MM.1S (cell line): ENCODE data around the gene ARHGAP4.

ENCODE experiments used
- EZH2 ChIP-seq: fragments of 300-600 bp; sonication (generic); optimal IDR thresholded peaks from 2 replicates; pipeline ENCODE3; 2017; ENCODE audit warnings: low read depth, mild to moderate bottlenecking, antibody characterized with exemption, low read length, mixed read lengths
- EZH2phosphoT487 ChIP-seq: fragments of 300-600 bp; sonication (generic); IDR thresholded peaks from 2 replicates; pipeline ENCODE4 v1.6.1; 2018; ENCODE audit warnings: antibody characterized with exemption, low read length
- TF ChIP-seq, protein P1 (sequence below): fragments of 300-600 bp; sonication (generic); IDR thresholded peaks from 2 replicates; pipeline ENCODE4 v1.5.1; 2016; ENCODE audit warnings: antibody characterized with exemption, low read length, mixed read lengths

DNA sequence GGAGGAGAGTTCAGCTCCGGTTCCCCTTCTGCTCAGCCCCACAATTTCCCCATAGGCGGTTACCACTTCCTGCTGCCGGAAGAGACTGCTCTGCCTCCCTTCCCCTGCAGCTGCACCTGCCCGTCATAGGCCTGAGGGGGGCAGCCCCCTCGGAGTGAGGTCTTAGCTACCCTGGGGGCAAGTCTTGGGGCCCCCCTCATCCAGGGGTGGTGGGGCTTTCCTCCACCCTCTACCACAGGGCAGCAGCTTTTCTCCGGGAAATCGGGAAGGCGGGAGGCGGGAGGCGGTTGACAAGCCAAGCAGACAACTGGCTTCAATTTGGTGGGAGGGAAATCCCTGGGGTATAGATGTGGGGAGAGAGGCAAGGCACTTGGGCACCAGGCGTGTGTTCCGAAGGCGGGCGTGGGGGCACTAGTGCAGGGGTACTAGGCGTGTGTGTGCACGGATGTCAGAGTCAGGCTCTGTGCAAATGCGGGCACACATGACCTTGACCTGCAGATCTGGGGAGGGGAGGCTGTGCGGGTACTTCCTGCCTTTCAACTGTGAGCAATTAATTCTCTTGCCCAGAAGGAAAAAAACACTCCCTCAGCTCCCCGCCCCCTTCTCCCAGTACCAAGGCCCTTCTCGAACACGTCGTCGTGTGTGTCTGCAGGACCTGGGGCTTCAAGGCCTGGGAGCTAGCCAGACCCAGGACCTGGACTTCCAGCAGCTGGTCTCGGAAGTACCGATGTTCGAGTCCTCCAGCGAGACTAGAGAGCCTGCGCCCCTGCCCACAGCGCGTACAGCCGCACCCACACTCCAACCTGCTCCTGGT, 1.0 kb upstream of the ARHGAP4 start:
- TF ChIP-seq, protein P1, sequence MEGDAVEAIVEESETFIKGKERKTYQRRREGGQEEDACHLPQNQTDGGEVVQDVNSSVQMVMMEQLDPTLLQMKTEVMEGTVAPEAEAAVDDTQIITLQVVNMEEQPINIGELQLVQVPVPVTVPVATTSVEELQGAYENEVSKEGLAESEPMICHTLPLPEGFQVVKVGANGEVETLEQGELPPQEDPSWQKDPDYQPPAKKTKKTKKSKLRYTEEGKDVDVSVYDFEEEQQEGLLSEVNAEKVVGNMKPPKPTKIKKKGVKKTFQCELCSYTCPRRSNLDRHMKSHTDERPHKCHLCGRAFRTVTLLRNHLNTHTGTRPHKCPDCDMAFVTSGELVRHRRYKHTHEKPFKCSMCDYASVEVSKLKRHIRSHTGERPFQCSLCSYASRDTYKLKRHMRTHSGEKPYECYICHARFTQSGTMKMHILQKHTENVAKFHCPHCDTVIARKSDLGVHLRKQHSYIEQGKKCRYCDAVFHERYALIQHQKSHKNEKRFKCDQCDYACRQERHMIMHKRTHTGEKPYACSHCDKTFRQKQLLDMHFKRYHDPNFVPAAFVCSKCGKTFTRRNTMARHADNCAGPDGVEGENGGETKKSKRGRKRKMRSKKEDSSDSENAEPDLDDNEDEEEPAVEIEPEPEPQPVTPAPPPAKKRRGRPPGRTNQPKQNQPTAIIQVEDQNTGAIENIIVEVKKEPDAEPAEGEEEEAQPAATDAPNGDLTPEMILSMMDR: no peak; the same call in 1 of the 2 replicates
- TF ChIP-seq EZH2 (no peak), EZH2phosphoT487 (no peak)
